ENCODE measurements around the gene RBM15B.
"Not testable (repeated sequence)": the region's sequence is repeated elsewhere in the genome, so short reads cannot be mapped to it uniquely, and the experiment has no call there.

Gene RBM15B, protein sequence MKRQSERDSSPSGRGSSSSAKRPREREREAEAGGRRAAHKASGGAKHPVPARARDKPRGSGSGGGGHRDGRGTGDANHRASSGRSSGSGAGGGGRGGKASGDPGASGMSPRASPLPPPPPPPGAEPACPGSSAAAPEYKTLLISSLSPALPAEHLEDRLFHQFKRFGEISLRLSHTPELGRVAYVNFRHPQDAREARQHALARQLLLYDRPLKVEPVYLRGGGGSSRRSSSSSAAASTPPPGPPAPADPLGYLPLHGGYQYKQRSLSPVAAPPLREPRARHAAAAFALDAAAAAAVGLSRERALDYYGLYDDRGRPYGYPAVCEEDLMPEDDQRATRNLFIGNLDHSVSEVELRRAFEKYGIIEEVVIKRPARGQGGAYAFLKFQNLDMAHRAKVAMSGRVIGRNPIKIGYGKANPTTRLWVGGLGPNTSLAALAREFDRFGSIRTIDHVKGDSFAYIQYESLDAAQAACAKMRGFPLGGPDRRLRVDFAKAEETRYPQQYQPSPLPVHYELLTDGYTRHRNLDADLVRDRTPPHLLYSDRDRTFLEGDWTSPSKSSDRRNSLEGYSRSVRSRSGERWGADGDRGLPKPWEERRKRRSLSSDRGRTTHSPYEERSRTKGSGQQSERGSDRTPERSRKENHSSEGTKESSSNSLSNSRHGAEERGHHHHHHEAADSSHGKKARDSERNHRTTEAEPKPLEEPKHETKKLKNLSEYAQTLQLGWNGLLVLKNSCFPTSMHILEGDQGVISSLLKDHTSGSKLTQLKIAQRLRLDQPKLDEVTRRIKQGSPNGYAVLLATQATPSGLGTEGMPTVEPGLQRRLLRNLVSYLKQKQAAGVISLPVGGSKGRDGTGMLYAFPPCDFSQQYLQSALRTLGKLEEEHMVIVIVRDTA

DNA sequence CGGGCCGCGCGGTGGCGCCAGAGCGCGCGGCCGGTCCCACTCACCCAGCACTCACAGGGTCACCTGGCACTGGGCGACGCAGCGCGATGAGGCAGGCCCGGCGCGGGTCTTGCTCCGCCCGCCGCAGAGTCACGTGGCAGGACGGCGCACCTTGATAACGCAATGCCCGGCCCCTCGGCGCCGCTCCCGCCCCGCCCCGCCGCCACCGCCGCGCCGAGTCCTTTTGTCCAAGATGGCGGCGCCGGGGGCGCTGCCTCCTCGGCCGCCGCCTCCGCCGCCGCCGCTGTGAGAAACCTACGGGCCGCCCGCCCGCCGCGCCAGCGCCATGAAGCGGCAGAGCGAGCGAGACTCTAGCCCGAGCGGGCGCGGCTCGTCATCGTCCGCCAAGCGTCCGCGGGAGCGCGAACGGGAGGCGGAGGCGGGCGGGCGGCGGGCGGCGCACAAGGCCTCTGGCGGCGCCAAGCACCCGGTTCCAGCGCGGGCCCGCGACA is at the start of gene RBM15B:
TSS of gene RBM15B (plus strand) at position 211 of the 491 bp plus-strand sequence. CDS start at position 326, 115 bp downstream.
- peak; percentile 64 to 88 for DNase-seq

DNA sequence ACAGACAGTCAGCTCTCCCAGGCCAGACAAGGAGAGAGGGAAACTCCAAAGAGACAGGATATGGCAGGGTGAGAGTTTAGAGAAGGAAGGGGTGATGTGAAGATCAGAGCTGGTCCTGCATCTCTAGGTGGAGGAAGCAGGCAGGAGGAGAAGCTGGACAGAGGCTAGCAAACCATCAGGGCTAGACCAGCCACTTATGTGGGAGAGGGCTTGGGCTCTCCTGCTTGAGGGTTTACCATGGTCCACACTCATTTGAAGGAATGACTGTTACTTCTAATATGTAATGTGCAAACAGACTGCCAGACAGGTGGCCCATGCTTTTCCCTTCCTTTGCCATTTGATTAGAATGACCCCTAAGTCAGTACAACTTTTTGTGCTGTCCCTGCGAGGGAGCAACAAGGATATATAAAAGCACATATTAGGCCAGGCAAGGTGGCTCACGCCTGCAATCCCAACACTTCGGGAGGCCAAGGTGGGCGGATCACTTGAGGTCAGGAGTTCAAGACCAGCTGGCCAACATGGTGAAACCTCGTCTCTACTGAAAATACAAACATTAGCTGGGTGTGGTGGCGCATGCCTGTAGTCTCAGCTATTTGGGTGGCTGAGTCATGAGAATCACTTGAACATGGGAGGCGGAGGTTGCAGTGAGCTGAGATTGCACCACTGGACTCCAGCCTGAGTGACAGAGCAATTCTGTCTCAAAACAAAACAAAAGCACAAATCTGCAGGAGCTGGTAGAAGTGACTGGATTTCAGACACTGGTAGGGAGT is 47.0 kb upstream of the RBM15B start:
- DNase-seq: no peak

DNA sequence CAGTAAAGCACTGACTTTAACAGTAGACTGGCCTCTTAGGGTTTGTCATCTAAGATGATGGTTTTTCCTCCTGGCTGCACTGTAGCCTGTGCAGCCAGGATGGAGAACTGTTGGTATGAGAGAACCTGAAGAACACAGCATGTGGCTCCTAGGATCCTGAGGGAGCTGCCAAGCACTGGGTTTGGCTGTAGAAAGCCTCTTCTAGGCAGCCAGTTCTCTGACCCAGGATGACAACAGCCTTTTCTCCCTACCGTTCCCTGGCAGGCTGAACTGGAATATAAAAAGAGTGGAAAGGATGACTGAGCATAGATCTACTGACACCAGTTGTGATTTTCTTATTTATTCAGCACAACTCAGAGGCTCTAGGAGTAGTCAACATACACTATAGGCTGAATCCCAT is 40.3 kb upstream of the RBM15B start:
- no peak for DNase-seq

DNA sequence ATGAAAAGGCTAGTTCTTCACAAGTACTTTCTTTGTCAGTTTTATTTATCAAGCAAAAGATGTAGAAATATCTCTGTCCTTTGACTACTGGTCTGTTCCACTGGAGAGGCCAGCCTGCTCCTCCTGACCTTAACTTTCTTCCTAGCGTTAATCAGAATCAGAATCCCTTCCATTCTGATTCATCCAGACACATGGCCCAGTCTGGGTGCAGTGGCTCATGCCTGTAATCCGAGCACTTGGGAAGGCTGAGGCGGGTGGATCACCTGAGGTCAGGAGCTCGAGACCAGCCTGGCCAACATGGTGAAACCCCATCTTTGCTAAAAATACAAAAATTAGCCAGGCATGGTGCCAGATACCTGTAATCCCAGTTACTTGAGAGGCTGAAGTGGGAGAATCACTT is 38.0 kb upstream of the RBM15B start:
- no peak for DNase-seq

DNA sequence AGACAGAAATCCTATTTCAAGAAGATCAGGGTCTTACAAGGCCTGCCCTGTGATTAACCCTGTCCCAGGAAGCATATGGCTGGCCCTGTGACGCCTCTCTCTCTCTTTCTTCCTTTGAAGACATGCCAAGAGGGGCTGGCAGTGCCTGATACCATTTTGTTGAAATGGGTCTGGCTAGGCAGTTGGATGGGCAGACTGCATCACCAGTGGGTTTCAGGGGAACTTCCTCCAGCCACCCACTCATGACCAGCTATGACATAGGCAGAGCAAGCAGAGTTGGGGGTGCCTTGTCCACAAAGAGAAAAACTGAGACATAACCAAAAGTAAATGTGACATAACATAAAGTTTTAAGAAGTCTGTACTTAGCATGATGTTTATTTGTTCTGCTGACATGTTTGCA is 37.4 kb upstream of the RBM15B start:
- no peak for DNase-seq

DNA sequence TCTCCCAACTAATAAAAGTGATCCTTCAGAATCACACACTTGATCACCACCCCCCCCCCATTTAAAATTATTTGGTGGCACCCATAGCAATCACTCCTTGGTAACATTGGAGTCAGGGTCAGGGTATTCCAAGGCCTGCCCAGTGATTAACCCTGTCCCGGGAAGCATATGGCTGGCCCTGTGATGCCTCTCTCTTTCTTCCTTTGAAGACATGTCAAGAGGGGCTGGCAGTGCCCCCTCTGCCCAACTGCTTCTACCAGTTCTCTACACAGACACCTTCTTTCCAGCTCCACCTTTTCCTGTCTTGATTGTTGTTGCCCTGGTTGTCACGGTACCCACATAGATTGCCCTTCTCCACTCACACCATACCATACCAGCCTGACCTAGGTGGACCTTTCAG is 36.9 kb upstream of the RBM15B start:
- no peak for DNase-seq

DNA sequence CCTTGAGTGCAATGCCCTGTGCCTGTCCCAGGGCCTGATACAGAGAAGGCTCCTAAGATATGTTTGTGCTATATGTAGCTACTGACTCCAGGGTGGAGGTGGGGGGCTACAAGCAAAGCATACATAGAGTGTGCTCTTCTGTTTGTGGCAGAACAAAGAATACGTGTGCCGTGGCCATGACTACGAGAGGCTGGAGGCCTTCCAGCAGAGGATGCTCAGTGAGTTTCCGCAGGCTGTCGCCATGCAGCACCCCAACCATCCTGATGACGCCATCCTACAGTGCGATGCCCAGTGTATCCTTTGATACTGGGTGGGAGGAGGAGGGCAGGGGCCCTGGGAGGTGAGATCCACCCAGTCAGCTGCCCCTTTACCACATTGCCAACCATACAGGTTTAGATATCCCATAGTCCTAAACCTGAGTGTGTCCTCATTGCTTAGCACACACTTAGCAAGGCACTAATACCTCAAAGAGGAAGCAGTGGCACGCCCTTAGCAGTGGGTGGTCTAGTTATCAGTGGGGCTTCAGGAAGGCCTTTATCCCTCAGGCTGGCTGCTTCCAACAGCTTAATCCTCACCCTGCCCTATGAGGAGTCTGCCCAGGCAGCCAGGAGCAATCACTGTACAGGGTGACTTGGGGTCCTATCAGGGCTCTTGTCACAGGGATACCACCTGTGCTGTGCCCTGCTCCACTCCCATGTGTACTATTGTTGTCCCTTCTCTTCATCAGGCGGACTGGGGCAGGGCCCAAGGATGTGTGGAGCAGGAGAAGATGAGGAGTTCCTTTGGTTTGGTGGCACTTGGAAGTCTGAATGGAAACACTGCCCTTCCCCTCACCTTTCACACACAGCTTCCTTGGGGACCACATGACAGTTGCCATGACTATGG is 36.1 kb upstream of the RBM15B start:
- DNase-seq: no peak

DNA sequence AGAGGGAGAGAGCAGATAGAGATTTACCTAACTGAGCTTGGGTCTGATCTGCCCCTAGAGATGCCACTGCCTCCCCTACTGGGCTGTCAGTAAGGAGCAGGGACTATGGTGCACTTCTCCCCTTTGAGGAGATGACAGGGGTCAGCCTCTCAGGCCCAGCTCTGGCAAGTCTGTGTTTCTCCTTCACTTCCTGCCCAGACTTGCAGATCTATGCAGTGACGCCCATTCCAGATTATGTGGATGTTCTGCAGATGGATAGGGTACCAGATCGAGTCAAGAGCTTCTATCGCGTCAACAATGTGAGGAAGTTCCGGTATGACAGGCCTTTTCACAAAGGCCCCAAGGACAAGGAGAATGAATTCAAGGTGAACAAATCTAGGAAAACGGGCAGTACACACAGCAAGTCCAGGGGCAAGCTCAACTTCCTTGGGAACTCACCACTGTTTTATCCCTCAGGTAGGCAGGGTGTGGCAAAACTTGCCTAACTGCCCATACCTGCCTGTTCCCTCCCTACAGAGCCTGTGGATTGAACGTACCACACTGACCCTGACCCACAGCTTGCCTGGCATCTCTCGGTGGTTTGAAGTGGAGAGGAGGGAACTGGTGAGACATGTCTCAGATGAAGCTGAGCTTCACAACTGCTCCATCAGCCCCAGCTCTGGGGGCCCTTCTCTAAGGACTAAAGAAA is 35.0 kb upstream of the RBM15B start:
- no peak for DNase-seq

DNA sequence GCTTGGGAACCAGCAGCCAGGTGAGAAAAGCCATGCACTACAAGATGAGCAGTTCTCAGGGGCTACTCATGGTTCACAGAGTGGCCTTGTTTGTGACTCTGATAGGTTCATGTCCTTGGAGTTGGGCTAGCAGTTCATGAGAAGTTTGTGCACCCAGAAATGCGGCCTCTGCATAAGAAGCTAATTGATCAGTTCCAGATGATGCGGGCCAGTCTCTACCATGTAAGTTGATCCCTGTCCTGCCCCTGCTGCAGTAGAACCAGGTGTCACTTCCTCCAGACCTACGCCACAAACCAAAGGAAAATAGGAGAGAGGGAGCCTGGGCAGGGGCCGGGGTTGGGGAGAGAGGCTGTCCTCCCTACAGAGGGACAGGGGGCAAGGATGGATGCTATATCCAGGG is 33.2 kb upstream of the RBM15B start:
- DNase-seq: no peak

DNA sequence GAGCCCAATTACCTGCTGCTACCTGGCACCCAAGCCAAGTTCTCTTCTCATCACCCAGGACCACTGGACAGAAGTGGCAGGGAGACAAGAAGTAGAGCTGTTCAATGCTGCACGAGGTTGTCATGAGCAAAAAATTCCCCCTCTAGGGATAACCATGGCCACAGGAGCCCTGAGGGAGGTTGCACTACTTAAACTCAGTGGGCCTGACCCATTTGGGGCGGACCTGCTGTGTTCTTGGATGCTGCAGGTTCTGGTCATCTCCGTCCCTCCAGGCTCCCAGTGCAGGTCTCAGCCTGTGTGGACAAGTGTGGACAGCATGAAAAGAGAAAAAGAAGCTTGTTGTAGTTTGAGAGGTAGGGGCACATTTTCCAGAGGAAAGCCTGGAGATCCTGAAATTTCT is 32.1 kb upstream of the RBM15B start:
- no peak for DNase-seq

DNA sequence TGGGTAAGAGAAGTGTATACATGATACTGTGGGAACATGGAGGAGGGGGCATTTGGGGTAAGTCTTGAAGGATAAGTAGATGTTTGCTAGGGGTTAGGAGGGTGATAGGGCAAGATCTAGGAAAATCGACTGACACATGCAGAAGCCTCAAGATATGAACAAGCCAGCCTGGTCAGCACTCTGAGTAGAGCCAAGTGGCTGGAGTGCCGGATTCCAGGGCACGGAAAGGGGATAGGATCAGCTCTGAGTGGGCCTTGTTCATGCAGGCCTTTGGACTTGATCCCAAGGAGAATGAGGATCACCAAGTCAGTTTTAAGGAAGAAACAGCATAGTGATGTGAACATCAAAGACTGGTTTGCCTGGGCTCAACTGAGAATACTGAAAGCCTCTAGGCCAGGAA is 30.3 kb upstream of the RBM15B start:
- no peak for DNase-seq

DNA sequence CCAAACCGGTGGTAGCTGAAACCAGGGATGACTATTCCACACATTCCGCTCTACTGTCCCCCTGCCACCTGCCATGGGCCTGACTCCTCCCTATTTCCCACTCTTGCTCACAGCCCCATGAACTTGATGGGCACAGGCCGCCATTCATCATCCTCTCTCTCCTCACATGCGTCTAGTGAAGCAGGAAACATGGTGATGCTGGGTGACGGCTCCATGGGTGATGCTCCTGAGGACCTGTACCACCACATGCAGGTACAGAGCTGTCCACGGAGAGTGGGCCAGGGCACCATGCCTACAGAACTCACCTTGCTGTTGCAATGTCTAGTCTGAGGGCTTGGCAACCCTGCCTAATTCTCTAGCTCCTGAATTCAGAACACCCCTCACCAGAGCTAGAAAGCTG is 29.3 kb upstream of the RBM15B start:
- DNase-seq: no peak

DNA sequence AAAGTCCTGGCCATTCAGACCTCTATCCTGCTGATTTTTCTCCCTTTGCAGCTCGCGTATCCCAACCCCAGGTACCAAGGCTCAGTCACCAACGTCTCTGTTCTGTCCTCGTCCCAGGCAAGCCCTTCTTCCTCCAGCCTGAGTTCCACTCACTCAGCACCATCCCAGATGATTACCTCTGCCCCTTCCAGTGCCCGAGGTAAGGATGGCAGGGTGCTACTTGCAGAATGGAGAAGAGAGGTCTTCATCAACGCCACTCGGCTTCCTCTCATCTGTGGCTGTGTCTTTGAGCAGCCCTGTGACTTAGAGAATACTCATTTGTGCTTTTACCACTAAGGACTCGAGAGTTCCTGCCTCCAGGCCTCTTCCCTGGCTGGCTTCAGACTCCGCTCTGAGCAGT is 28.6 kb upstream of the RBM15B start:
- DNase-seq: no peak

DNA sequence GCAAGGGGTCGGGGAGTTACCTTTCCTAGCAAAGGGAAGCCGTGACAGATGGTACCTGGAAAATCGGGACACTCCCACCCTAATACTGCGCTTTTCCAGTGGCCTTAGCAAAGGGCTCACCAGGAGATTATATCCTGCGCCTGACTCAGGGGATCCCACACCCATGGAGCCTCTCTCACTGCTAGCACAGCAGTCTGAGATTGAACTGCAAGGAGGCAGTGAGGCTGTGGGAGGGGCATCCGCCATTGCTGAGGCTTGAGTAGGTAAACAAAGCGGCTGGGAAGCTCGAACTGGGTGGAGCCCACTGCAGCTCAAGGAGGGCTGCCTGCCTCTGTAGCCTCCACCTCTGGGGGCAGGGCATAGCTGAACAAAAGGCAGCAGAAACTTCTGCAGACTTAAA is 22.8 kb upstream of the RBM15B start:
- DNase-seq: not testable (repeated sequence)

DNA sequence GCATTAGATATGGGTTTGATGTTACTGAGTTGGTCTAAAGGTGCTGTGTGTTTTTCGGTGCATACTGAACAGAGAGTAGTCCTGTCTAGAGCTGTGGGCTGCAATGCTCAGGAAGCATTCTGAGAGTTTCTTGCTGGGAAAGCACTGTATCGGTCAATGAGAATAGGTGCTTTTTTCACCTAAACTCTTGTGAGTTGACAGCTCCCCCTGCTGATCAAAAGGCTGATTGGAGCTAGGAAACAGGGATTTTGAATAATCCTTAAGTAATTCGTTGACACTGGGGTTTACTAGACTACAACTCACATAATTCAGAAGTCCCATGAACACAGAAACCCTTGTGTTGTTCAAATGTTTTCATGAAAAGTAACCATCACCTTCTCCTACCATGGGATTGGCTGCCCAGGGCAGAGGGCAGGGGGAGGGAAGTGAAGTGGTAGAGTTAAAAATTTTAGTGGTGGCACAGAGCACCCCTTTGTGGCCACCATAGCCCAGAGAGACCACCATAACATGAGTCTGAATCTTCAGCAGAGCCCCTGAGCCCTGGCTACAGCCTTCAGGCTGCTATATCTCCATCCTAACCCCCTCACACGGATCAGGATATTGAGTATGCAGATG is 19.0 kb upstream of the RBM15B start:
- no peak for DNase-seq

DNA sequence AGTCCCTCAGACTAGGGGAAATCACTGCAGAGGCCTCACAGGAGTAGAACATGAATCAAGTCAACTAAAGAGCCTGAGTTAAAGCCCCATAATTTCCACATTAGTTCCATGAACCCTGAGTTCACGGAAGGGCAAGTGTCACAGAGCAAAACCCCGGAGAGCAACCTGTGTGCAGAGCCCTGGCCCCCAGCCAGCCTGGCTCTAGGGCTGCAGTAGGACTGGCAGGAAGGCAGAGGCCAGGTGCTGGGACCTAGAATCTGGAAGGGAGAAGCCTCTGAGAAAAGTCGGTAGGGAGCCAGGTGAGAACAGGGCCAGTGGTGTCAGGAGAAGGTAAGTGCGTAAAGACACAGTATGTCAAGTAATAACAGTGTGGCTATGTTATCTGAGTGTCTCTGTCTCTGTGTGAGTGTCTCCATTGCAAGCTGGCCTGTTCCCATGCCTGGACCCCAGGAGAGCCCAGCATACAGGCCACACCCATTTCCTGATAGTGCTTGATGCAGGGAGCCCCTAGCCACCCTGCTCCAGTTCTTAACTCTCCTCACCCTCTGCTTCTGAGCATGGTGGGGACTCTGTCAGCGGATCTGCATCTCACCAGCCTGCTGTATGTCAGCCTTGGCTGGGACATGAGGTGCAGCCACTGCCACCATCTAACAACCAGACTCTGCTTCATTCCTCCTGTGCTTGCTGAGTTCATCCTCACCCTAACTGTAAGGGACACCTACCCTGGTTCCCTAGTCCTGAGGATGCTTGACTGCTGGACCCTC is 17.2 kb upstream of the RBM15B start:
- no peak for DNase-seq

DNA sequence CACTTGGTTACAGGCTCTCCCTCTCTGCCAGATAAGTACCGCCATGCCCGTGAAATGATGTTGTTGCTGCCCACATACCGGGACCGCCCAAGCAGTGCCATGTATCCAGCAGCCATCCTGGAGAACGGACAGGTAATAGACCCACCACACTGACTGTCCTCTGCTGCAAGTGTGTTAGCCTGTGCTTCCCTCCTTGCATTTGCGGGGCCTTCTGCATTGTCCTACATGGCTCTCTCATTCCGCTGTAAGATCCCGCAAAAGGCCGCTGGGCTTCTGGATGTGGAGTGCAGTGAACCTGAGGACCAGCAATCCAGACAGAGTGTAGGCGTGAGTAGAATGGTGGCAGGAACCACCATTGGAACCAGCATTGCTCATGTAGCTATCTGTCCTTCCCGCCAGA is 16.6 kb upstream of the RBM15B start:
- DNase-seq: no peak

DNA sequence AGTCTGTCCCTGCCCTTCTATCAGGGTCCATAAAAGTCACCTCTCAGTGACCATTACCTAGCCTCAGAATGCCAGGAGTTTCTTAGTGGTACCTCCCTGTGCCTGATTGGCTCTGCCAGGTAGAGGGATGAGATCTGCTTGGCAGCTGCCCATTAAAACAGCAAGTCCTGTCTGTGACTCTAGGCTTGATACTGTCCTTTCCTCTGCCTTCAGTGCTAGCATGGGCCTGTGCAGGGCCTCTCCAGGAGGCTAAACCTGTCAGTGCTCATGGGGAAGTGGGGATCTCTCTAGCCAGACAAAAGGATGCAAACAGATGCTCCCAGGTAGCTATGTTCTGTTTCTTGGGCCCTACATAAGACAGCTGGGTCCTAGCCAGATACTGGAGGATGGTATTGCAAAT is 15.9 kb upstream of the RBM15B start:
- no peak for DNase-seq

DNA sequence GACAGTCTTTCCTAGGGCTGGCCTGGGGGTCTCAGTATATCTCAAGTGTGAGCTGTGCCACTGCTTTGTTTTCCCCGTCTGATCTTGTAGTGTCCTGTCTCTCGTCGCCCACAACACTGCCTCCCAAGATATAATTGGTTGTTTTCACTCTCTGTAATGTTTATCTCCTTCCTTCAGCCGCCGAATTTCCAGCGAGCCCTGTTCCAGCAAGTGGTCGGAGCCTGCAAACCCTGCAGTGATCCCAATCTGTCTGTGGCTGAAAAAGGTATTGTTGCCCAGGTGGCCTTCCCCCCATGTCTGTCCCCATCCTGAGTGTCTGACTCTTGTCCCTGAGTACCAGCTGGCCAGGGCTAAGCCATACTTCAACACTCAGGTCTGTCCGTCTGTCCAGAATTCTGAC is 15.5 kb upstream of the RBM15B start:
- no peak for DNase-seq

DNA sequence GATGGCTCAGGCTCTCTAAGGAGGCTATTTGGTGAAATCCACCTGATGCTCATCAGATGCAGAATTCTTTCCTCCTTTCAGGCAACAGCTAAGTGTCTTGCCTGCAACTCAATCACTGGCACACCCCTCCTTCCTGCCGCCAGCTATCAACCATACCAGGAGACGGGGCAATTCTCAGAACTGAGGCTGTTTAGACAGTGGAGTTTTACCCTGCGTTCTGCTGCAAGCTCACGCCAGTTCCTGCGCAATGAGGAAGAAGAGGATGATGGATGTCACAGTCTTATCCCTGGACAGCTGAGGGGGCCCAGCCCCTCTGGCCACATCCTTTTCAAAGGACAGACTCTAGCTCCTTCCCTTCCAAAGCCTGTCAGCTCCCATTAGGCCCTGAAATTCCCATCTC is 13.0 kb upstream of the RBM15B start:
- DNase-seq: no peak

Measured in NCI-H187 (cell line).